Prostate gland (tissue), 2 donors: Measurements from ENCODE around the gene TEX9. TPM values are rescaled to one million over a fixed set of nuclear protein-coding genes. Genes with fewer than 3 reads are reported as not detected.
"Not testable (repeated sequence)": the region's sequence is repeated elsewhere in the genome, so short reads cannot be mapped to it uniquely, and the experiment has no call there.

ENCODE experiments used
- DNase-seq: peaks from one replicate; pipeline ENCODE4 v3.0.0-alpha.2; 2019; ENCODE audit warnings: low spot score
- H3K27ac ChIP-seq, 2 donors: fragments of 200-600 bp; sonication (generic); 2 replicates each; pipeline ENCODE4 v1.5.1; 2017 to 2019
- H3K27me3 ChIP-seq: fragments of 200-600 bp; sonication (generic); replicated peaks from 2 replicates; pipeline ENCODE4 v1.5.1; 2019; ENCODE audit not compliant: insufficient read depth
- H3K36me3 ChIP-seq, 2 donors: fragments of 200-600 bp; sonication (generic); 1 replicate in 1 of 2; 2 replicates in 1 of 2; pipeline versions ENCODE4 v1.5.1 to v1.8.1; 2017 to 2019
- H3K4me1 ChIP-seq: fragments of 200-600 bp; sonication (generic); replicated peaks from 2 replicates; pipeline ENCODE4 v1.5.1; 2019
- H3K4me3 ChIP-seq, 2 donors: fragments of 200-600 bp; sonication (generic); 2 replicates each; pipeline ENCODE4 v1.5.1; 2017 to 2019
- H3K9me3 ChIP-seq: fragments of 200-600 bp; sonication (generic); 2 replicates; pipeline ENCODE4 v1.5.1; 2017
- CTCF ChIP-seq, 4 experiments: fragments of 200-600 bp in 2 of 4; fragments of 450-650 bp in 2 of 4; sonication (generic) in 2 of 4; IDR thresholded peaks; 1 replicate in 3 of 4; 2 replicates in 1 of 4; pipeline ENCODE4 v1.5.1; 2016 to 2019; ENCODE audit warnings: antibody characterized with exemption in 4 of 4, mild to moderate bottlenecking in 2 of 4, moderate library complexity in 2 of 4
- POLR2A ChIP-seq: fragments of 450-650 bp; IDR thresholded peaks from one replicate; pipeline ENCODE4 v1.6.1; 2016; ENCODE audit warnings: antibody characterized with exemption, mild to moderate bottlenecking
- POLR2AphosphoS5 ChIP-seq: sonication (generic); formaldehyde crosslinking; IDR thresholded peaks from one replicate; pipeline ENCODE4 v1.6.1; 2017; ENCODE audit warnings: antibody characterized with exemption
- WGBS: methylation state at CpG from one replicate; pipeline ENCODE4 v1.1.5; 2018; 5-methylcytosine and 5-hydroxymethylcytosine counted together
- intact Hi-C: fragments of 100-400 bp; cut with DNase I; formaldehyde crosslinking; loops from one replicate; pipeline ENCODE4 v1.14.2; 2022
- total RNA-seq, 2 donors: library from RNA; depleted of rRNA; stranded (reverse); fragments of >200 nt; gene quantifications; one replicate each; pipeline ENCODE4 v1.1.0, GENCODE V29; 2016

TEX9 gene
- total RNA-seq, 2 donors from 2014 or later, result 8.7 to 9.4 TPM

- no peak for DNase-seq
- no peaks in the 10 kb centered on the region for H3K36me3 ChIP-seq
- intact Hi-C loops, result no loop called here
- H3K4me1 ChIP-seq, result no peaks in the 10 kb centered on the region
- TF ChIP-seq CTCF (IDR thresholded peaks at IDR 0.05), result no peak
- no peak for TF ChIP-seq POLR2AphosphoS5
- no peak for TF ChIP-seq POLR2A
- H3K27me3 ChIP-seq, result no peaks in the 10 kb centered on the region
- H3K9me3 ChIP-seq, result no peaks in the 10 kb centered on the region
- 77% methylated on average over 4 of the region's 4 CpGs for WGBS
- H3K27ac ChIP-seq, result no peak overlapping the region
- no peak overlapping the region for H3K4me3 ChIP-seq
Observed at GRCh38 chr15:56369234-56369633, 4.0 kb downstream of the TEX9 start.

GRCh38 chr15:56371495-56372147, 6.4 kb downstream of the TEX9 start:
- H3K9me3 ChIP-seq, result no peaks in the 10 kb centered on the region
- no peak overlapping the region for H3K4me3 ChIP-seq
- no peak for DNase-seq
- 85% methylated on average over 2 of the region's 2 CpGs for WGBS
- intact Hi-C loops, result no loop called here
- TF ChIP-seq POLR2A (no peak), CTCF (IDR thresholded peaks at IDR 0.05) (no peak), POLR2AphosphoS5 (no peak)
- H3K4me1 ChIP-seq, result no peaks in the 10 kb centered on the region
- no peaks in the 10 kb centered on the region for H3K27me3 ChIP-seq
- no peak overlapping the region for H3K27ac ChIP-seq
- H3K36me3 ChIP-seq, result no peaks in the 10 kb centered on the region

- H3K9me3 ChIP-seq, intact Hi-C loops, H3K36me3 ChIP-seq, H3K27me3 ChIP-seq, H3K4me1 ChIP-seq, H3K4me3 ChIP-seq, H3K27ac ChIP-seq, DNase-seq: not testable (repeated sequence)
- WGBS, result 98% methylated on average over 2 of the region's 2 CpGs
Observed at GRCh38 chr15:56374693-56375092, 9.5 kb downstream of the TEX9 start.

- H3K36me3 ChIP-seq, intact Hi-C loops, H3K9me3 ChIP-seq, DNase-seq, H3K4me3 ChIP-seq, H3K27me3 ChIP-seq, H3K4me1 ChIP-seq, H3K27ac ChIP-seq: not testable (repeated sequence)
- 93% methylated on average over 2 of the region's 2 CpGs for WGBS
Observed at GRCh38 chr15:56377822-56378221, 12.6 kb downstream of the TEX9 start.

DNA sequence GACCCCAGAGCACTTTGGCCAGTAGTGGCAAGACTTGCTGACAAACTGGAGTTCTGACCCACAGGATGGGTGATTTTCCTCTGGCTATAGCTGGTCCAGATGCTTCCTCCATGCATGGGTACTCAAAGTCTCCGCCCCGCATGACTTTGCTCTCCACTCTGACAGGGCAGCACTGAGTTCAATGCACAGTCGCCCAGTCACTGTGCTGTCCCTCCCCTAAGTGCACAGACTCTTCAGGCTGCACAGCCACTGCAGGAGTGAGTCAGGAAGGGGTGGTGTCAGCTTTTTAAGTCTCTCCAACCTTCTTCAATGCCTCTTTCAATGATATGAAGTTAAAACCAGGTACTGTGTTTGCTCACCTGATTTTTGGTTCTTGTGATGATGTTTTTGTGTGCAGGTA, 17.8 kb downstream of the TEX9 start:
- no peak for TF ChIP-seq POLR2AphosphoS5
- TF ChIP-seq POLR2A, result no peak
- TF ChIP-seq CTCF (IDR thresholded peaks at IDR 0.05), result no peak
- no peak for DNase-seq
- no peaks in the 10 kb centered on the region for H3K36me3 ChIP-seq
- H3K27me3 ChIP-seq, result no peaks in the 10 kb centered on the region
- H3K4me3 ChIP-seq, result no peak overlapping the region
- no peak overlapping the region for H3K27ac ChIP-seq
- intact Hi-C loops, result no loop called here
- no peaks in the 10 kb centered on the region for H3K4me1 ChIP-seq
- H3K9me3 ChIP-seq, result no peaks in the 10 kb centered on the region
- WGBS, result 98% methylated on average over 3 of the region's 3 CpGs

- DNase-seq, result no peak
- Histone ChIP-seq H3K27me3 (no peaks in the 10 kb centered on the region), H3K36me3 (no peaks in the 10 kb centered on the region), H3K4me1 (no peaks in the 10 kb centered on the region), H3K27ac (no peak overlapping the region), H3K9me3 (no peaks in the 10 kb centered on the region), H3K4me3 (no peak overlapping the region)
- WGBS, result 91% methylated on average over 3 of the region's 3 CpGs
- TF ChIP-seq POLR2A (no peak), CTCF (IDR thresholded peaks at IDR 0.05) (no peak), POLR2AphosphoS5 (no peak)
- intact Hi-C loops, result no loop called here
Observed at GRCh38 chr15:56385908-56386307, 20.7 kb downstream of the TEX9 start.
